Immature natural killer cell (primary cell): ENCODE data around the gene RPS6KA1. TPM values are rescaled to one million over a fixed set of nuclear protein-coding genes. Genes with fewer than 3 reads are reported as not detected.
"Not testable (repeated sequence)": the region's sequence is repeated elsewhere in the genome, so short reads cannot be mapped to it uniquely, and the experiment has no call there.

Experiments used
- DNase-seq, 3 donors: peaks; one replicate each; pipeline ENCODE4 v3.0.0; 2022; ENCODE audit warnings: mixed read lengths in 1 of 3
- H3K27ac Mint-ChIP-seq, 6 donors: one replicate each; pipeline ENCODE4 v1.8.0; 2020; ENCODE audit warnings: mixed read lengths in 6 of 6, mild to moderate bottlenecking in 5 of 6, inconsistent platforms in 4 of 6, moderate library complexity in 3 of 6
- H3K27me3 Mint-ChIP-seq, 3 donors: one replicate each; pipeline ENCODE4 v1.8.0; 2020 to 2021; ENCODE audit warnings: low read depth in 3 of 3, mild to moderate bottlenecking in 3 of 3, mixed read lengths in 3 of 3, moderate library complexity in 3 of 3, inconsistent platforms in 1 of 3
- H3K36me3 Mint-ChIP-seq, 3 donors: one replicate each; pipeline ENCODE4 v1.8.0; 2020; ENCODE audit warnings: mixed read lengths in 3 of 3, inconsistent platforms in 2 of 3, mild to moderate bottlenecking in 2 of 3
- H3K4me1 Mint-ChIP-seq, 2 donors: one replicate each; pipeline ENCODE4 v1.8.0; 2020; ENCODE audit warnings: inconsistent platforms in 2 of 2, mild to moderate bottlenecking in 2 of 2, mixed read lengths in 2 of 2, moderate library complexity in 1 of 2
- H3K4me3 Mint-ChIP-seq, 5 donors: one replicate each; pipeline ENCODE4 v1.8.0; 2020; ENCODE audit warnings: mild to moderate bottlenecking in 5 of 5, mixed read lengths in 5 of 5, inconsistent platforms in 3 of 5, moderate library complexity in 3 of 5
- H3K9me3 Mint-ChIP-seq, 6 donors: one replicate each; pipeline ENCODE4 v1.8.0; 2020; ENCODE audit warnings: mild to moderate bottlenecking in 6 of 6, mixed read lengths in 6 of 6, inconsistent platforms in 4 of 6, moderate library complexity in 3 of 6
- polyA plus RNA-seq, 3 donors: library from polyadenylated mRNA; unstranded; fragments of 300-500 nt; fragmentation: Illumina TruSeq; gene quantifications; one replicate each; pipeline ENCODE4 v1.2.3, GENCODE V29; 2021

RPS6KA1 gene
- polyA plus RNA-seq, result 100 to 1,000 TPM; 292 to 371 (median 349) TPM

DNA sequence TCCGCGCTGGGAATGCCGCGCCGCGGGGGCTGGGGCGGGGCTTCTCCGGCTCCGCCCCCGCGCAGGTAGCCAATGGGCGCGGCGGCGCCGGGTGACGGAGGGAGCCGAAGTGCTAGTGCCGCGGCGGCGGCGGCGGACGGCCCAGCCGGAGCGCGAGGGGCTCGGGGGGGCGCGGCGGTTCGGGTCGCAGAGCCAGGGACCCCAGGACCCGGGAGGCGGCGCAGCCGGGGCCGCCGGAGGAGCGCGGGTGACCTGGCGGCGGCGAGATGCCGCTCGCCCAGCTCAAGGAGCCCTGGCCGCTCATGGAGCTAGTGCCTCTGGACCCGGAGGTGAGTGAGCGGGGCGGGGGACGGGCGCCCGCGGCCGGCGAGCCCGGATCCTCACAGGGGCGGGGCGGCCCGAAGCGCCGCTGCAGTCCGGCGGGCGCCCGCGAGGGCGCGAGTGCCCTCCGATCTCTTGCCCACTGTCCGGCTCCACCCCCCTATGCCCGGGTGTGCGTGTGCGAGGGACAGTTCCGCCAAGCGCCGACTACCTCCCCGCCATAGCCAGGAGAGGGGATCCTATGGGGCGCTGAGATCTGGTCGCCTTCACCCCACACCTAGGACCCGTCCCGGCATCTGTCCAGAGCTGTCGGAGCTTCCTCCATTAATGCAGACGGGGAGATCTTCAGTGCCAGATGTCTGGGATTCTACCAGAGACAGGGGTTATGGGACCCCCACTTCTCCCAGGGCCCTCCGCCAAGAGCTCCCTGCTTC lies at the start of gene RPS6KA1:
Gene RPS6KA1 (plus strand): TSS at position 107 of the 755 bp plus-strand sequence. CDS start 160 bp downstream, at position 267.
- peak within 1 kb of the TSS; percentile 70 to 88 (median 84) for H3K27ac Mint-ChIP-seq
- no peaks in the 10 kb centered on the region for H3K36me3 Mint-ChIP-seq
- peak within 1 kb of the TSS; percentile 87 to 91 (median 88) for H3K4me3 Mint-ChIP-seq
- peaks cover 33% of the 10 kb centered on the region in 2 donors for H3K4me1 Mint-ChIP-seq
- no peaks in the 10 kb centered on the region for H3K9me3 Mint-ChIP-seq
- peak; percentile 67 to 71 (median 68) for DNase-seq
- H3K27me3 Mint-ChIP-seq, result peaks cover 0 to 3% (median 1%) of the 10 kb centered on the region in 3 donors

DNA sequence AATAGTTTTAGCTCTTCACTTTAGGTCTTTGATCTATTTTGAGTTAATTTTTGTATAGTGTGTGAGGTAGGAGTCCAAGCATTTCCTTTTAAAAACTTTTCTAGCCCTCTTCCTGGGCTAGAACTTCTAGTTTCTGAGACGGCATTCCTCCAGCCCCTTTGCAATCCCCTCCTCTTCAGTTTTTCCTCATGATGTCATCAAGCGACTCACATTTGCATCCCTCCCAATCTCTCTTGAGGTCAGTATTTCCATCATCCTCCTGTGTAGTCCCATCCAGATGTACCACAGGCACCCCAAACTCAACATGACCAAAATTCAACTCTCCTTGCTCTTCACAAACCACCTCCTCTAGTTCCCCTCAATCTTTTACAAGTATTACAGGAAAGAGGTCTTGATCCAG lies 46.6 kb upstream of the RPS6KA1 start:
- no peak for DNase-seq
- Mint-ChIP-seq H3K4me1 (peaks cover 0 to 2% of the 10 kb centered on the region in 2 donors), H3K9me3 (no peaks in the 10 kb centered on the region), H3K27ac (peak overlapping the region in 2 of 6 donors; percentile 14 to 53), H3K36me3 (peaks cover 0 to 3% (median 0%) of the 10 kb centered on the region in 3 donors), H3K27me3 (peaks cover 0 to 1% (median 0%) of the 10 kb centered on the region in 3 donors), H3K4me3 (no peak overlapping the region)

DNA sequence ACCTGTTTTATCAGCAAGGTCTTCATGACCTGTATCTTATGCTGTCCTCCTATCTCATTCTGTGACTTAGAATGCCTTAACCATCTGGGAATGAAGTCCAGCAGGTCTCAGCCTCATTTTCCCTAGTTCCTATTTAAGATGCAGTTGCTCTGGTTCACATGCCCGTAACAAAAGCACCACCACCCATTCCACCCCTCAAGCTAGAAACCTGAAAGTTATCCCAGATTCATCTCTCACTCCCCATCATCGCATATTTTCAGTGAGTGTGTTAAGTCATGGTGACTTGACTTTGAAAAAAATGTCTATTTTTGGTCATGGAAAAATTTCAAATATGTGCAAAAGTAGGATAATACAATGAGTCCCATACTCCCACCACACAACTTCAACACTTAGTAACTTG lies 45.6 kb upstream of the RPS6KA1 start:
- Mint-ChIP-seq H3K27ac (peak overlapping the region in 1 of 6 donors; percentile 80), H3K27me3 (peaks cover 0 to 1% (median 0%) of the 10 kb centered on the region in 3 donors), H3K4me1 (peaks cover 0 to 2% of the 10 kb centered on the region in 2 donors), H3K36me3 (peaks cover 0 to under 1% (median 0%) of the 10 kb centered on the region in 3 donors), H3K9me3 (no peaks in the 10 kb centered on the region), H3K4me3 (no peak overlapping the region)
- DNase-seq, result no peak

DNA sequence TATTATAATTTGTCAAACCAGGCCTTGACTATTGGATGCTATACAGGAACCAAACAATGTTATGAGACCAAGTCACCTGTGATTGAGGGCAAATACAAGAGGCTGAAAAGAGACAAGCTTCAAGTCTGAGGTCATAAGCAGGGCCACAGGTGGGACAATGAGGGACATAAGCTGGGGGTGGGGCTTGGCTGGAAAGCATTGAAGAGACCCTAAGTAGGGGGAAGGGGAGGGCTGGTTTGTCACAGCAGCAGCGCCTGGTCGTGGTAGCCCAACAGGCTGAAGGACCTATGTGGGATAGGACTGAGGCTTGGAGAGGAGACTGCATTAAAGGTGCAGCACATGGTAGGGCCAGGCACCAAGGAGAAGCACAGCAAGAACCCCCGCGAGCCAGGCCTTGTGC lies 39.4 kb upstream of the RPS6KA1 start:
- Mint-ChIP-seq H3K27me3 (peaks cover 0 to 3% (median 2%) of the 10 kb centered on the region in 3 donors), H3K9me3 (no peaks in the 10 kb centered on the region), H3K4me3 (no peak overlapping the region), H3K27ac (no peak overlapping the region), H3K4me1 (no peaks in the 10 kb centered on the region), H3K36me3 (no peaks in the 10 kb centered on the region)
- no peak for DNase-seq

DNA sequence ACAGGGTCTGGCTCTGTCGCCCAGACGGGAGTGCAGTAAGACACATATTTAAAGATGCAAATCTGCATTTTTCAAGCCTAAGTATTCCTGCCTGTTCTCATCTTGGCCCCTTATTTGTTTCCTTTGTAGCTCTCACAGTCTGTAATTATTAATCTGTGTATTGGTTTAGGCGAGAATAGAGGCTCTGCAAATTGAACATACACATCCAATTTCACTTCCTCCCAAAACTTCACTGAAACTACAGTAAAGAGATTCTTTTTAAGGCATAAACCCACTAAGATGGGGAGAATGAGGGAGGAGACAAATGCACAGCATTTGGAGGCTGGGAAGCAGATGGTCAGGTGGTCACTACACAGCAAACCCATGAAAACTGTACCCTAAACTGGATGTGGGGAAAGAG lies 36.3 kb upstream of the RPS6KA1 start:
- peaks cover 0 to 3% (median 2%) of the 10 kb centered on the region in 3 donors for H3K27me3 Mint-ChIP-seq
- H3K4me3 Mint-ChIP-seq, result no peak overlapping the region
- no peaks in the 10 kb centered on the region for H3K4me1 Mint-ChIP-seq
- H3K27ac Mint-ChIP-seq, result no peak overlapping the region
- H3K36me3 Mint-ChIP-seq, result no peaks in the 10 kb centered on the region
- no peaks in the 10 kb centered on the region for H3K9me3 Mint-ChIP-seq
- DNase-seq, result no peak

DNA sequence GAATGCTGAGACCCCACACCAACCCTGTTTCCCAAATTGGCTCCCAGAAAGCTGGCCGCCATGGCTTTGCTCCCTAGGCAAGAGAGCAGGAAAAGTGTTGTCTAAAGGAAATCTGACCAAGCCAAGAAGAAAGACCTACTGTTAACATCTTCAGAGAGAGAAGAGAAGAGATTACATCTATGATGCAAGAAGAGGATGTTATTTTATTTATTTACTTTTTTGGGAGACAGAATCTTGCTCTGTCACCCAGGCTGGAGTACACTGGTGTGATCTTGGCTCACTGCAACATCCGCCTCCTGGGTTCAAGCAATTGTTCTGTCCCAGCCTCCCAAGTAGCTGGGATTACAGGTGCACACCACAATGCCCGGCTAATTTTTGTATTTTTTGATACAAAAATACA lies 35.6 kb upstream of the RPS6KA1 start:
- DNase-seq, result no peak
- Mint-ChIP-seq H3K36me3 (no peaks in the 10 kb centered on the region), H3K9me3 (peaks cover 0 to 1% (median 0%) of the 10 kb centered on the region in 6 donors), H3K4me1 (no peaks in the 10 kb centered on the region), H3K4me3 (no peak overlapping the region), H3K27ac (no peak overlapping the region), H3K27me3 (peaks cover 0 to 3% (median 2%) of the 10 kb centered on the region in 3 donors)

DNA sequence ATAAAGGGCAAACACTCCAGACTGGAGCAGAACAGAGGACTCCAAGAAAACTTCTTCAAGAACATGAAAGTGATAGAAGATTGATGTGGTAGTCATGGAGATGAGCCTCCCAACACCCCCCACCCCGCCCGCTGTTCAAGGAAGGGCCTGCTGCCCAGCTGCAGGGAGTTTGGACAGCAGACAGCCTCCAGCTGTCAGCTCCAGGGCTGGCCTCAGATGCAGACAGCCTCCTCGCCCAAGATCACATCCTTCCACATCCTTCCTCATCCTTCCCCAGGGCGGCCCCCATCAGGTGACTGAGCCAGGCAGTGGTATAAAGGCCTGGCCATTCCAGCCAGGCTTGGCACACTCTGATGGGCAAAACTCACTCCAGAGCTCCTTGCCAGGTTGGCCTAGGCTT lies 32.7 kb upstream of the RPS6KA1 start:
- Mint-ChIP-seq H3K9me3 (peaks cover 0 to 2% (median 0%) of the 10 kb centered on the region in 6 donors), H3K27ac (no peak overlapping the region), H3K27me3 (peaks cover 0 to 3% (median 0%) of the 10 kb centered on the region in 3 donors), H3K4me1 (peaks cover 7 to 9% of the 10 kb centered on the region in 2 donors), H3K4me3 (no peak overlapping the region), H3K36me3 (no peaks in the 10 kb centered on the region)
- no peak for DNase-seq

DNA sequence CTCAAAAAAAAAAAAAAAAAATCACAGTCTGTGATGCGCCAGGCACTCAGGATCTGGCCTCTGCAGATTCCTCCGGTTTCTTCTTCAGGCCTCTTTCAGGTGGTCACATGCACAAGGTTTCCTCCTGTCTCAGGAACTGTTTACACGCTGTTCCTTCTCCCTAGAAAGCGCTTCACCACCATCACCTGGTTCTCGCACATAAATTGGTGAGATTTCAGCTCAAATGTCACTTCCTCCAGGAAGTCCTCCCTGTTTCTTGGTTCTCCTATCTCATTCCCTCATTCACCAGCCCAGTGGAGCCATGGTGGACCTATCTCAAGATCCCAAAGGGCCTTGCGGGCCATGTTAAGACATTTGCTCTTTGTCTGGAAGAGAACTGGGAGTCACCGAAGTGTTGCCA lies 30.7 kb upstream of the RPS6KA1 start:
- no peak for DNase-seq
- peaks cover 10 to 14% of the 10 kb centered on the region in 2 donors for H3K4me1 Mint-ChIP-seq
- peak overlapping the region in 1 of 6 donors; percentile 42 for H3K27ac Mint-ChIP-seq
- peak overlapping the region in 3 of 5 donors; percentile 17 to 56 (median 25) for H3K4me3 Mint-ChIP-seq
- no peaks in the 10 kb centered on the region for H3K36me3 Mint-ChIP-seq
- H3K27me3 Mint-ChIP-seq, result peaks cover 0 to 3% (median 2%) of the 10 kb centered on the region in 3 donors
- peaks cover 0 to 2% (median 0%) of the 10 kb centered on the region in 6 donors for H3K9me3 Mint-ChIP-seq

DNA sequence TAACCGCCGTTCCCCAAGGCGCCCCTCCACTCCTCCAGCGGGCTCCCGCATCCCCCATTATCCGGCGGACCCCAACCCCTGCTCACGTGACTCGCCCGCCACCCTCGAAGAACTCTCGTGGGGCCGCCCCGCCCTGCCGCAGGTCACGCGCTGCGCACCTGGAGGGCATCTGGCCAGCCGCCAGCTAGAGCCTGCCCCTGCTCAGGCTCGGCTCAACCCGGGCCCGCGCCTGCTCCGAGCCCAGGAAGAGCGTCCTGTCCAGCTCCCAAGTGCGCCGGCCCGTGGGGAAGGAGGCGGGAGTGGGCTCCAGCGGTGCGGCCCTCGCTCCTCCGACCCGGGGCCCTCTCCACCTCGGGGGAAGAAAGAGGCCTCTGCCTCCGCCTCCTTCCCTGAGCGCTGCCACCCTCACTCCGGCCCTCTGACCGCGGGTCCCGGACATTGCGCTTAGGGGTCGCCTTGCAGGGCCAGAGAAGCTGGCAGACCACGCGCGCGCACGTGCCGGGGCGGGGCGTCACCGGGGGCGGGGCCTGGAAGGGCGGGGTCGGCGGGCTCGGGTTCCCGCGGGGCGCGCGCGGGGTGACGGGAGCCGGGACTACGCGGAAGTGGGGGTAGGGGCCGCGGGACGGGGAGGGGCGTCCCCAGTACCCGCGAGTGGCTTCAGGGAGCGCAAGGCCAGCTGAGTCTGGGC lies 28.9 kb upstream of the RPS6KA1 start:
- peak overlapping the region; percentile 83 to 88 (median 85) for H3K4me3 Mint-ChIP-seq
- H3K9me3 Mint-ChIP-seq, result peaks cover 0 to 2% (median 0%) of the 10 kb centered on the region in 6 donors
- peak; percentile 81 to 85 (median 83) for DNase-seq
- H3K27me3 Mint-ChIP-seq, result peaks cover 0 to 2% (median 0%) of the 10 kb centered on the region in 3 donors
- peaks cover 10 to 14% of the 10 kb centered on the region in 2 donors for H3K4me1 Mint-ChIP-seq
- H3K36me3 Mint-ChIP-seq, result no peaks in the 10 kb centered on the region
- H3K27ac Mint-ChIP-seq, result peak overlapping the region; percentile 82 to 91 (median 88)

DNA sequence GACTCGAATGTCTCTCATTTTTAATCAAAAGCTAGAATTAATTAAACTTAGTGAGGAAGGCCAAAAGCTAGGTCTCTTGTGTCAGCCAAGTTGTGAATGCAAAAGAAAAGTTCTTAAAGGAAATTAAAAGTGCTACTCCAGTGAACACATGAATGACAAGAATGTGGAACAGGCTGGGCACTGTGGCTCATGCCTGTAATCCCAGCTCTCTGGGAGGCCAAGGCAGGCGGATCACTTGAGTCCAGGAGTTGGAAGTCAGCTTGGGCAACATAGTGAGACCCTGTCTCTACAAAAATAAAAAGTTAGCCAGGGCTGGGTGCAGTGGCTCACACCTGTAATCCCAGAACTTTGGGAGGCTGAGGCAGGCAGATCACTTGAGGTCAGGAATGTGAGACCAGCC lies 18.9 kb upstream of the RPS6KA1 start:
- not testable (repeated sequence) for H3K9me3 Mint-ChIP-seq, H3K36me3 Mint-ChIP-seq, H3K4me3 Mint-ChIP-seq, H3K4me1 Mint-ChIP-seq, H3K27ac Mint-ChIP-seq, H3K27me3 Mint-ChIP-seq, DNase-seq

DNA sequence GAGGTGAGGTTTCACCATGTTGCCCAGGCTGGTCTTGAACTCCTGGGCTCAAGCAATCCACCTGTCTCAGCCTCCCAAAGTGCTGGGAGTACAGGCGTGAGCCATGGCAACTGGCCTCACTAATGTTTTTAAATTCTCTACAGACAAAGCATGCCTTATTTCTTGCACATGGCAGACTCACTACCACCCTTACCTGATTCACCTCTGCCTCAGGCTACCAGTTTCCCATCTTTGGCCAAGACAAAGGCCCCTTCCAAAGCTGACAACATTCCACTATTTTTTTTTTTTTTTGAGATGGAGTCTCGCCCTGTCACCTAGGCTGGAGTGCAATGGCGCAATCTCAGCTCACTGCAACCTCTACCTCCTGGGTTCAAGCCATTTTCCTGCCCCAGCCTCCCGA lies 13.7 kb upstream of the RPS6KA1 start:
- H3K27me3 Mint-ChIP-seq, H3K4me1 Mint-ChIP-seq, H3K36me3 Mint-ChIP-seq: not testable (repeated sequence)

DNA sequence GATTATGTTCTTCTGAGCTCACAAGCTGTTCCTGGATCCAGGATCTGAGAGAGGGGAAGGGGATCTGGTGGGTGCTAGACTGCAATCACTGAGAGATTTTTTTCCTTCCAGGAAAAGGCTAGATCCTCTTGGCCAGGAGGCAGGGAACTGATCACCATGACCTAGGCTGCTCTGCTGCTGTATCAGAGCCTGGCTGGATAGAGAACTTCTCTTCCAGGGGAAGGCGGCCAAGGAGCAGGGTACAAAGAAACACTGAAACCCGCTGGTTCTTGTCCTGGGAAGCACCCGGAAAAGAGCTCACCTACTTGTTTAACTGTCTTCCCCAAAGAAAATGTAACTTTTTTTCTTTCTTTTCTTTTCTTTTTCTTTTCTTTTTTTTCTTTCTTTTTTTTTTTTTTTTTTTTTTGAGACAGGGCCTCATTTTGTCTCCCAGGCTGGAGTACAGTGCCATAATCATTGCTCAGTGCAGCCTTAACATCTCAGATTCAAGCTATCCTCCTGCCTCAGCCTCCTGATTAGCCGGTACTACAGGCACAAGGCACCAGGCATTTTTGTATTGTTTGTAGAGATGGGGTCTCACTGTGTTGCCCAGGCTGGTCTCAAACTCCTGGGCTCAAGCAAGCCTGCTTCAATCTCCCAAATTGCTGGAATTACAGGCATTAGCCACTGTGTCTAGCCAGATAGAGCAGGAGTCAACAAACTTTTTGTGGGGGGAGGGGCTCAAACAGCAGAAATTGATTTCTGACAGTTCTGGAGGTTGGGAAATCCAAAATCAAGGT lies 12.4 kb upstream of the RPS6KA1 start:
- H3K27ac Mint-ChIP-seq, result no peak overlapping the region
- H3K36me3 Mint-ChIP-seq, result no peaks in the 10 kb centered on the region
- H3K27me3 Mint-ChIP-seq, result peaks cover 0 to 2% (median 0%) of the 10 kb centered on the region in 3 donors
- no peaks in the 10 kb centered on the region for H3K4me1 Mint-ChIP-seq
- H3K9me3 Mint-ChIP-seq, result no peaks in the 10 kb centered on the region
- DNase-seq, result no peak
- no peak overlapping the region for H3K4me3 Mint-ChIP-seq

More for the DNA sequence above, 13.7 kb upstream of the RPS6KA1 start:
- H3K27ac Mint-ChIP-seq, DNase-seq, H3K4me3 Mint-ChIP-seq, H3K9me3 Mint-ChIP-seq: not testable (repeated sequence)

DNA sequence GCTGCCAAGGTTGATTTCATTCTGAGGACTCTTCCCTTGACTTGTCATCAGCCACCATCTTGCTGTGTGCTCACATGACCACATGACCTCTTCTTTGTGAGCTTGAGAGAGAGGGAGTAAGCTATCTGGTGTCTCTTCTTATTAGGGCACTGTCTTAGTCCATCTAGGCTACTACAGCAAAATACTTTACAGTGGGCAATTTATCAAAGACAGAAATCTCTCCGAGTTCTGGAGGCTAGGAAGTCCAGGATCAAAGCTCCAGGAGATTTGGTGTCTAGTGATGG lies 11.9 kb upstream of the RPS6KA1 start:
- no peak overlapping the region for H3K27ac Mint-ChIP-seq
- no peaks in the 10 kb centered on the region for H3K4me1 Mint-ChIP-seq
- peaks cover 0 to 2% (median 0%) of the 10 kb centered on the region in 3 donors for H3K27me3 Mint-ChIP-seq
- no peaks in the 10 kb centered on the region for H3K36me3 Mint-ChIP-seq
- H3K4me3 Mint-ChIP-seq, result no peak overlapping the region
- H3K9me3 Mint-ChIP-seq, result no peaks in the 10 kb centered on the region
- DNase-seq, result no peak

DNA sequence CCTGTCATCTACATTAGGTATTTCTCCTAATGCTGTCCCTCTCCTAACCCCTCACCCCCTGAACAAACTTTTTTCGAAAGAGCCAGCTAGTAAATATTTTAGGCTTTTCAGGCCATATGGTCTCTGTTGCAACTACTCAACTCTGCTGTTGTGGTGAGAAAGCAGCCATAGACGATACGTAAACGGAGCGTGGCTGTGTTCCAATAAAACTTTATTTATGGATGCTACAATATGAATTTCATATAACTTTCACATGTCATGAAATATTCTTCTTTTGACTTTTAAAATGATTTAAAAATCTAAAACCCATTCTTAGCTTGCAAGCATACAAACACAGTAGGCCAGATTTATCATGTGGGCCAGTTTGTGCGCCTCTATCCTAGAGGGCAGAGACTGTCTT lies 11.2 kb upstream of the RPS6KA1 start:
- Mint-ChIP-seq H3K36me3 (no peaks in the 10 kb centered on the region), H3K9me3 (no peaks in the 10 kb centered on the region), H3K4me3 (no peak overlapping the region), H3K4me1 (no peaks in the 10 kb centered on the region), H3K27ac (no peak overlapping the region), H3K27me3 (peaks cover 0 to 2% (median 0%) of the 10 kb centered on the region in 3 donors)
- DNase-seq, result no peak
